ENCODE measurements around the gene HNF4A.

GRCh38 chr20:44336086-44336485 is 19.4 kb upstream of the HNF4A start:
- no peak for TF ChIP-seq CTCF (IDR thresholded peaks at IDR 0.05)
- no peak for TF ChIP-seq EZH2 (IDR thresholded peaks at IDR 0.05; ENCODE audit: borderline replicate concordance, insufficient read depth, low read depth, low read length, poor library complexity, severe bottlenecking)

All from B cell (primary cell).